ENCODE results near the gene MFRP.

DNA sequence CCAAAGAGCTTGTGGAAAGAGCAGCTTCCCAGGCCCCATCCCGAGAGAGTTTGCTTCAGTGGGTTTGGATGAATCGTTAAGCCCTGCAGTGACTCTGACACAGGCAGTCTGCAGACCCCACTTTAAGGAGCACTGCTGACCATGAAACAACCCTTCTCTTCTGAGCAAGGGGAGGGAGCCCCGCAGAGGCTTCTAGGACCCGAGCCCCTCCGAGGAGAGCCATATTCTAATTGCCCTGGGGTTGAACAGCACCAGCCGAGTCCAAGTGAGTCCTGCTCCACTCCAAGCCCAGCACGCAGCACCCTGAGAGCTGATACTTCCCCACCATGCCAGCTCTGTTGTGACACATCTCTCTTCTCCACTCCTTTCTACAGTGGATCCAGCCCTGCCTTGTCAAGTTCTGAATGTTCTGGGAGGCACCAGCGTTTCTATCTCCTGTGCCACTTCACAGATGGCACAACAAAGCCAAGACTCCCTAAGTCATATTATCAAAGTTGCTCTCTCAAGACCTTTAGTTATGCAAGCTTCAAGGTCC lies 24.6 kb upstream of the MFRP start:
- TF ChIP-seq, protein P1, sequence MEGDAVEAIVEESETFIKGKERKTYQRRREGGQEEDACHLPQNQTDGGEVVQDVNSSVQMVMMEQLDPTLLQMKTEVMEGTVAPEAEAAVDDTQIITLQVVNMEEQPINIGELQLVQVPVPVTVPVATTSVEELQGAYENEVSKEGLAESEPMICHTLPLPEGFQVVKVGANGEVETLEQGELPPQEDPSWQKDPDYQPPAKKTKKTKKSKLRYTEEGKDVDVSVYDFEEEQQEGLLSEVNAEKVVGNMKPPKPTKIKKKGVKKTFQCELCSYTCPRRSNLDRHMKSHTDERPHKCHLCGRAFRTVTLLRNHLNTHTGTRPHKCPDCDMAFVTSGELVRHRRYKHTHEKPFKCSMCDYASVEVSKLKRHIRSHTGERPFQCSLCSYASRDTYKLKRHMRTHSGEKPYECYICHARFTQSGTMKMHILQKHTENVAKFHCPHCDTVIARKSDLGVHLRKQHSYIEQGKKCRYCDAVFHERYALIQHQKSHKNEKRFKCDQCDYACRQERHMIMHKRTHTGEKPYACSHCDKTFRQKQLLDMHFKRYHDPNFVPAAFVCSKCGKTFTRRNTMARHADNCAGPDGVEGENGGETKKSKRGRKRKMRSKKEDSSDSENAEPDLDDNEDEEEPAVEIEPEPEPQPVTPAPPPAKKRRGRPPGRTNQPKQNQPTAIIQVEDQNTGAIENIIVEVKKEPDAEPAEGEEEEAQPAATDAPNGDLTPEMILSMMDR (IDR thresholded peaks at IDR 0.05) = no peak
- TF ChIP-seq EP300 (IDR thresholded peaks at IDR 0.05) = no peak
- TF ChIP-seq POLR2A (IDR thresholded peaks at IDR 0.05) = no peak

Measured in ovary (tissue), 3 donors.